Mucosa of rectum (tissue), 2 donors: ENCODE measurements around the gene TOGARAM2.
A peak's percentile ranks its signal among the peaks of the same experiment; 100 is the strongest.

ENCODE experiments used
- H3K27ac ChIP-seq, 2 donors: one replicate each; pipeline ENCODE4 v1.7.0; 2013; ENCODE audit warnings: inconsistent platforms in 2 of 2, low read depth in 2 of 2, low read length in 2 of 2
- H3K27me3 ChIP-seq, 2 donors: one replicate each; pipeline ENCODE4 v1.7.0; 2013; ENCODE audit warnings: low read length in 2 of 2; ENCODE audit not compliant: control insufficient read depth in 2 of 2, insufficient read depth in 2 of 2
- H3K36me3 ChIP-seq, 2 donors: one replicate each; pipeline ENCODE4 v1.7.0; 2013; ENCODE audit warnings: low read length in 2 of 2; ENCODE audit not compliant: control insufficient read depth in 2 of 2, insufficient read depth in 2 of 2
- H3K4me1 ChIP-seq, 2 donors: one replicate each; pipeline ENCODE4 v1.7.0; 2013; ENCODE audit warnings: low read length in 2 of 2, mild to moderate bottlenecking in 1 of 2; ENCODE audit not compliant: control insufficient read depth in 2 of 2, insufficient read depth in 2 of 2
- H3K4me3 ChIP-seq, 2 donors: one replicate each; pipeline ENCODE4 v1.7.0; 2013; ENCODE audit warnings: low read length in 2 of 2
- H3K9ac ChIP-seq, 2 donors: one replicate each; pipeline ENCODE4 v1.7.0; 2013; ENCODE audit warnings: low read length in 2 of 2, low read depth in 1 of 2, mild to moderate bottlenecking in 1 of 2
- H3K9me3 ChIP-seq, 2 donors: one replicate each; pipeline ENCODE4 v1.7.0; 2013; ENCODE audit warnings: low read length in 2 of 2; ENCODE audit not compliant: control insufficient read depth in 2 of 2
- donor health status: healthy.
- donor health status: Normal muscosa, but diverticular disease.

TOGARAM2 gene

DNA sequence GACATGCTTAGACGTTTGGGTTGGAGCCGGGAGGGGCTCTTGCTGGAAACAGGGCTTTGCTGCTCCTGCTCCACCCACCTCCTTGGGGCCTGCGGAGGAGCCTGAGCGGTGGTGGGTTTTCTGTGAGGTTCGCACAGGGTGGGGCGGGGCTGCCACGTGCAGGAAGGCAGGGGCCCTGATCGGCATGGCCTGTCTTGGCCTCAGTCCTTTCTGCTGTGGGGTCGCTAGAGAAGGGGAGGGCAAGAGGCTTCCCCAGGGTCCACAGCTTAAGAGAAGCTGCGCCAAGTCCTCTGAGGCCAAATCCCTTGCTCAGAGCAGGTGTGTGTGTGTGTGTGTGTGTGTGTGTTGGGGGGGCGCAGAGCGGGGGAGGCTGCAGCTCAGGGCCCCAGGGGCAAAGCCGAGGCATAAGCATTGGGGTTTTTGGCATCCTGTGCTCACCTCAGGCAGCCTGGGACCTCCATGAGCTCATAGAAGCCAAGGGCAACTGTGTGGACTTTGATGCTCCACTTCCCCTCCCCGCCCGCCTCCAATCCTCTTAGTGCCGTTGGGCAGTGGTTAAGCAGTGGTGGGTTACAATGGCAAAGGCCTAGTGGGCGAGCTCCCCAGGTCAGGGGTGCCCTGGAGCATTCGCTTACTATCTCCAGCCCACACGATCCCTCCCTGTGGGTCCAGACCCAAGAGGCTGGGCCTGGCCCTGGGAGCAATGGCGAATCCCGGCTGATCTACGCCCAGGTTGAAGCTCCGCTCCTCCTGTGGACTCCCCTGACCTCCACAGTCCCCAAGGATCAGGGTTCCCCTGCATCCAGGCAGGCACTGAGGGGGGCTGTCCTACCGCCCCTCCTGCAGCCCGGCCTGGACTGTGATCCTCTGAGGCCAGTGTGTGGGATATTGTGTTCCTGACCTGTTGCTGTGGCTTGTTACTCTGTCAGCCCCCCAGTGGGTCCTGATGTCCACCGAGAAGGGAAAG is 28.9 kb downstream of the TOGARAM2 start:
- Histone ChIP-seq H3K4me3 (no peak overlapping the region), H3K9ac (no peak overlapping the region), H3K27ac (peak overlapping the region in 1 of 2 donors; percentile 77)

DNA sequence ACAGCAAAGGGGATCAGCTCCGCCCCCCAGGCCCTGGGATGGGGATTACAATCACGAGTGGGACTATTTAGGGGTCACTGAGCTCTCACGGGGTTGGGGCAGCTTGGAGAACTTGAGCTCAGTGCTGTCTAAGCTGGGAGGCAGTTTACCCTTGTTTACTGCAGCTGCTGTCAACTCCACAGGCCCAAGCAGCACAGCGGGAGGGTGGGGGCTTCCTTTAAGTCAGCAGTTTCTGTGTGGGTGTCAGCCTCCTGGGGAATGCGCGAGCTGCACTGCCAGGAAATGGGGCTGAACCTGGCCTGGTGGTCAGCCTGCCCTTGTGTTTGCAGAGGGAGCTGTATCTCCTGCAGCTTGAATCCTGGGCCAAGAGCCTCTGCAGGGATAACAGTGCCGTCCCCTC is 29.8 kb downstream of the TOGARAM2 start:
- peaks cover 11 to 25% of the 10 kb centered on the region in 2 donors for H3K4me1 ChIP-seq
- no peaks in the 10 kb centered on the region for H3K36me3 ChIP-seq
- no peak overlapping the region for H3K4me3 ChIP-seq
- no peaks in the 10 kb centered on the region for H3K27me3 ChIP-seq
- H3K9me3 ChIP-seq: no peaks in the 10 kb centered on the region
- H3K9ac ChIP-seq: peak overlapping the region; percentile 24 to 31
- peak overlapping the region; percentile 37 to 77 for H3K27ac ChIP-seq

More for the DNA sequence above, 28.9 kb downstream of the TOGARAM2 start:
- H3K27me3 ChIP-seq: no peaks in the 10 kb centered on the region
- H3K9me3 ChIP-seq: no peaks in the 10 kb centered on the region
- no peaks in the 10 kb centered on the region for H3K36me3 ChIP-seq
- H3K4me1 ChIP-seq: peaks cover 11 to 25% of the 10 kb centered on the region in 2 donors

DNA sequence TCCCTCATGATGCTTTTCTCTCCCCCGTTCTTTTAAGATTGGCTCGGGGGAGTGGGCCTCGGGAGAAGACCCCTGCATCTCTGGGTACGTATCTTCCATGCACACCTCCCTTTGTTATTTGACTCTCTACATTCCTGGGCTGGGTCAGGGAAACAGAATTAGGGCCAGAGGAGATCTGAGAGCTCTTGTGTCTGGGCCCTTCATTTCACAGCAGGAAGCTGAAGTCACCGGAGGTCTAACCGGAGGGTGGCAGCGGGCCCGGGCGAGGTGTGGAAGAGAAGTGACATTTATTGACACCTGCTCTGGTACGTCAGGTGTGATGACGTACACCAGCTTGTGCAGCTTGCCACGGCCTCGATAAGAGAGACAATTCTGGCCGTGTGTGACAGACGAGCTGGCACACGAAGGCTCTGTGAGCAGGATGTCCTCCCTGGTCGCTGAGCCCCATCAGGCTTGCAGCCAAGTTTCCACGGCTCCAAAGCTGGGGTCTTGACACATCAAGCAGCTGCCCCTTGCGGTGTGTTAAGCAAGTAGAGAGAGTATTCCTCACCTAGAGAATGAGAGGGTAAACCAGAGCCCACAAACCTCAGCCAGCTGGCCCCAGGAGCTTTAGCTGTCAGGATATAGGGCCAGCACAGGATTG is 30.4 kb downstream of the TOGARAM2 start:
- Histone ChIP-seq H3K4me1 (peaks cover 16 to 28% of the 10 kb centered on the region in 2 donors), H3K27me3 (no peaks in the 10 kb centered on the region), H3K9me3 (no peaks in the 10 kb centered on the region), H3K27ac (peak overlapping the region; percentile 48 to 77), H3K36me3 (no peaks in the 10 kb centered on the region), H3K9ac (peak overlapping the region in 1 of 2 donors; percentile 31), H3K4me3 (no peak overlapping the region)

DNA sequence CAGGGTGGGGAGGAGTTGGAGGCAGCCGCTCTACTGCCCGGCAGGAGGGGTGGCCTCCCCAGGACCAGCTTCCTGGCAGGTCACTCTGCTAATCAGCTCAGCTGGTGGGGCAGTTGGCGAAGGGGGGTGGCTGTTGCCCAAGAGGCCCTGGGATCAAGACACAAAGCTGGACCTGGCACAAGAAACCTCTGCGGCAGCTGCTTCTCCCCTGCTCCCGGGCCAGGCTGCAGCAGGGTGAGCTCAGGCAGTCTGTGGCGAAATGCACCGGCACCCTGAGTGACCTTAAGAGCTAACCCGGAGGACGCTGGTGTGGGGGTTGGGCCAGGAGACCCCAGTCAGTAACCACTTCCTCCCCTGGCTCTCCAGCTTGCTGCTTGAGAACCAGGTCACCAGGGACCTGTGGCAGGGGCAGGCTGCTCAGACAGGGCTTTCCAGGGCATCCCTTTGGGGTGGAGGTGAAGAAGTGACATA is 31.1 kb downstream of the TOGARAM2 start:
- Histone ChIP-seq H3K36me3 (no peaks in the 10 kb centered on the region), H3K27me3 (no peaks in the 10 kb centered on the region), H3K4me3 (no peak overlapping the region), H3K27ac (peak overlapping the region; percentile 48 to 77), H3K9me3 (no peaks in the 10 kb centered on the region), H3K9ac (no peak overlapping the region), H3K4me1 (peaks cover 16 to 28% of the 10 kb centered on the region in 2 donors)

DNA sequence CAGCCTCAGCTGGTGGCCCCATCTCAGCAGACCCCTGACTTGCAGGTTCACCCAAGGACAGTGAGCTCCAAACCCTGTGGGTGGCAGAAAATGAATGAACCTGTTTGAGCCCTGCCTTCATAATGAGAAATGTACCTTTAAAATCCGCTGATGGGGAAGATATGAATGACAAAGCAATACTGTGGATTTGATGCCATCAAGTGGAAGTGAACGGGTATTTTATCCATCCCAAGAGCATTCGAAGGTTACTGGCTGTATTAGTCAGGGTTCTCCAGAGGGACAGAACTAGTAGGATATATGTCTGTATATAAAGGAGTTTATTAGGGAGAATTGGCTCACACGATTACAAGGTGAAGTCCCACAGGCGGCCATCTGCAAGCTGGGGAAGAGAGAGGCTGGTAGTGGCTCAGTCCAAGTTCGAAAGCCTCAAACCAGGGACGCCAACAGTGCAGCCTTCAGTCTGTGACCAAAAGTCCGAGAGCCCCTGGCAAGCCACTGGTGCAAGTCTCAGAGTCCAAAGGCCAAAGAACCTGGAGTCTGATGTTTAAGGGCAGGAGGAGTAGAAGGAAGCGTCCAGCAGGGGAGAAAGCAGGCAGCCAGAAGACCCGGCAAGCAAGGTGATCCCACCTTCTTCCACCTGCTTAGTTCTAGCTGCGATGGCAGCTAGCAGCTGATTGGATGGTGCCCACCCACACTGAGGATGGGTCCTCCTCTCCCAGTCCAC is 32.1 kb downstream of the TOGARAM2 start:
- H3K9me3 ChIP-seq: no peaks in the 10 kb centered on the region
- H3K27me3 ChIP-seq: no peaks in the 10 kb centered on the region
- H3K36me3 ChIP-seq: no peaks in the 10 kb centered on the region
- peak overlapping the region in 1 of 2 donors; percentile 61 for H3K27ac ChIP-seq
- no peak overlapping the region for H3K4me3 ChIP-seq
- no peak overlapping the region for H3K9ac ChIP-seq
- peaks cover 16 to 28% of the 10 kb centered on the region in 2 donors for H3K4me1 ChIP-seq

DNA sequence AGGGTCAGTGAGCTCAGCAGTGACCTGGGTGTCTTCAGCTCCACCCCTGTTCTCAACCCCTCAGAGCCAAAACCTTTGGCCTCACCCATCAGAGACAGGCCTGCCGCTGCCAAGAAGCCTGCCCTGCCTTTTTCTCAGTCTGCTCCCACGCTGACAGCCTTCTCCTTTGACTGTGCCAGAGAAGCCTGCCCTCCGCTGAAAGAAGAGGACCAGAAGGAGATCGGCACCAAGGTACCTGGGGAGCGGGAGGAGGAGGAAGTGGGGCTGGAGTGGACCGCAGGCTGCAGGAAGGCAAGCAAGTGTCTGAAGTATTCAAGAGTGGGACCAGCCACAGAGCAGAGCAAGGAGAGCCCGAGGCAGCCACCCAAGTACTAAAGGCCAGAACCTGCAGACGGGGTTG is 33.2 kb downstream of the TOGARAM2 start:
- H3K27ac ChIP-seq: peak overlapping the region in 1 of 2 donors; percentile 61
- H3K9me3 ChIP-seq: no peaks in the 10 kb centered on the region
- no peak overlapping the region for H3K9ac ChIP-seq
- peaks cover 16 to 28% of the 10 kb centered on the region in 2 donors for H3K4me1 ChIP-seq
- no peaks in the 10 kb centered on the region for H3K27me3 ChIP-seq
- H3K4me3 ChIP-seq: peak overlapping the region in 1 of 2 donors; percentile 20
- H3K36me3 ChIP-seq: no peaks in the 10 kb centered on the region

DNA sequence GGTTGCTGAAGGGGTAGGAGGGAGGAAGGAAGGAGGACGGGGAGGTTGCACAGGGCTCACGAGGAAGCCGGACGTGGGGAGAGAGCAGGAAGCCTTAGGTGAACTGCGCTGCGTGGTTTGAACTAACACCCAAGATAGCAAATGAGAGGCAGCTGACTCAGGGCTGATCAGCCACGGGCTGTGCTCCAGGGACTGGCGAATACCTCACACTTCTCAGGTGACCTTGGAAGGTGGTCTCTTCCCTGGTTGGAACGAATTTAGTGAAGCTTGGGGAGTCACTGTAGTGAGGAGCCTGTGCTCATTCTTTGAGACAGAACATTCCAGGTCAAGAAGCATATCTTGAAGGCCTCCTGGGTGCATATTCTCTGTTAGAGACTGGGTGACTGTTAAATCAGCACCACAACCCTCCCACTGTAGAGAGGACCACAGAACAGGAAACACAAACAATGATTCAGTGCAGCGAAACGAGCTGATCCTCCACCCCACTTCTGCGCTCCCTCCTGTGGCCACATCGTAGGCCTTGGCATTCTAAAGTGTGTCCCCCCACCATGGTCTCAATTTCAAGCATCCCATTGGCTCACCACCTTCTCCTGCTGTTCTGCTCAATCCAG is 33.8 kb downstream of the TOGARAM2 start:
- peak overlapping the region in 1 of 2 donors; percentile 10 for H3K9ac ChIP-seq
- no peaks in the 10 kb centered on the region for H3K27me3 ChIP-seq
- peak overlapping the region; percentile 31 to 61 for H3K27ac ChIP-seq
- H3K9me3 ChIP-seq: no peaks in the 10 kb centered on the region
- no peaks in the 10 kb centered on the region for H3K36me3 ChIP-seq
- peaks cover 16 to 28% of the 10 kb centered on the region in 2 donors for H3K4me1 ChIP-seq
- H3K4me3 ChIP-seq: no peak overlapping the region

DNA sequence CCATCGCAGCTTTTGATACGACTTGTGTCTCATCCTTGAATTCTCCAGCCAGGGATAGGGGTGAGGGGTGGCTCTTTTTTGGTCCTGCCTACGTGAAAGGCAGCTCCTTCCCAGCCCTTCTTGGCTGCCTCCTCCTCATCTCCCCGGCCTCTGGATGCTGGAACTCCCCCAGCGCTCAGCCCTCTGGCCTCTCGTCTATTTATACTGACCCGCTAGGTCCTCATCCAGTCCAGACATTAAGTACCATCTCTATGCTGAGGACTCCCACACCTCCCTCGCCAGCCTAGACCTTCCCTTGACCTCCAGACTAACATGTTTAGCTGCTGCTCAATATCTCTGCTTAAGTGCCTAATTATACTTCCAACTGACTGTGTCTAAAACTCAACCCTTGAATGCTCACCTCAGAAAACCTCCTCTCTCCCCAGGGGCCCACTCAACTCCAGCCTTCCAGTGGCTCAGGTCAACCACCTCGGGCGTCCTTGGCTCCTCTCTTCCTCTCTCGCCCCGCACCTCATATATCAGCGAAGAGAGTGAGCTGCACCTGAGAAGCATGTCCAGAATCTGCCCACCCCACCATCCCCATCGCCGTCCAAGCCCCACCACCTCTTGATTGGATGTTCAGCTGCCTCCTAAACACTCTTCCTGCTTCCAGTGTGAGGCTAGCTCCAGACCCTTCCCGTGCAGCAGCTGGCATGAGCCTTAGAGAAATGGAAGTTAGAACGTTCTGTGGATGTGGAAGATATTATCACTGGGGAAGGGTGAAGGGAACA is 34.8 kb downstream of the TOGARAM2 start:
- peak overlapping the region; percentile 31 to 61 for H3K27ac ChIP-seq

DNA sequence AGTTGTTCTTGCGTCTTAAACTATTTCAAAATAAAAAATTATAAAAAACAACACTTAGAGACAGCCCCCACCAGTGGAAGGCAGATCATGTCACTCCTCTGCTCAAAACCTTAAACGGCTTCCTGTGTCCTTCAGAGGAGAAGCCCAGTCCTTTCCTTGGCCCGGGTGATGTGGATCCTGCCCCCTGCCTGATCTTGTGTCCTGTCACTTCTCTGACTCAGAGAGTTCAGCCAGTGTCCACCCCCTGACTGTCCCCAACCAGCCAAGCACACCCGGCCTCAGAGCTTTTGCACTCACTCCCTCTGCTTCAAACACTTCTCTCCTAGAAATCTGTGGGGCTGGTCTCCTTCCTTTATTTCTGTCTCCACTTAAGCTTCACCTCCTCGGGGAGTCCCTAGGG is 35.4 kb downstream of the TOGARAM2 start:
- Histone ChIP-seq H3K4me3 (no peak overlapping the region), H3K27ac (peak overlapping the region; percentile 17 to 38), H3K36me3 (no peaks in the 10 kb centered on the region), H3K27me3 (no peaks in the 10 kb centered on the region), H3K9ac (no peak overlapping the region), H3K4me1 (peaks cover 11 to 12% of the 10 kb centered on the region in 2 donors), H3K9me3 (no peaks in the 10 kb centered on the region)

More for the DNA sequence above, 34.8 kb downstream of the TOGARAM2 start:
- peaks cover 15 to 18% of the 10 kb centered on the region in 2 donors for H3K4me1 ChIP-seq
- H3K9ac ChIP-seq: no peak overlapping the region
- H3K36me3 ChIP-seq: no peaks in the 10 kb centered on the region
- H3K4me3 ChIP-seq: no peak overlapping the region
- H3K27me3 ChIP-seq: no peaks in the 10 kb centered on the region
- H3K9me3 ChIP-seq: no peaks in the 10 kb centered on the region
